SK-N-SH (cell line): ENCODE data around the gene NANOS1.

ENCODE experiments used
- SMC3 ChIP-seq: IDR thresholded peaks from 2 replicates; pipeline ENCODE4 v1.6.1; 2012; ENCODE audit warnings: low read depth, low read length, improper control_type of control experiment
- YY1 ChIP-seq: IDR thresholded peaks from 2 replicates; pipeline ENCODE4 v1.4.0; 2012; ENCODE audit warnings: low read depth, mild to moderate bottlenecking
- TF ChIP-seq, protein P1 (sequence below): fragments of 200-600 bp; sonication (generic); IDR thresholded peaks from 2 replicates; pipeline ENCODE4 v1.6.1; 2017; ENCODE audit warnings: antibody characterized with exemption, mild to moderate bottlenecking, moderate library complexity

DNA sequence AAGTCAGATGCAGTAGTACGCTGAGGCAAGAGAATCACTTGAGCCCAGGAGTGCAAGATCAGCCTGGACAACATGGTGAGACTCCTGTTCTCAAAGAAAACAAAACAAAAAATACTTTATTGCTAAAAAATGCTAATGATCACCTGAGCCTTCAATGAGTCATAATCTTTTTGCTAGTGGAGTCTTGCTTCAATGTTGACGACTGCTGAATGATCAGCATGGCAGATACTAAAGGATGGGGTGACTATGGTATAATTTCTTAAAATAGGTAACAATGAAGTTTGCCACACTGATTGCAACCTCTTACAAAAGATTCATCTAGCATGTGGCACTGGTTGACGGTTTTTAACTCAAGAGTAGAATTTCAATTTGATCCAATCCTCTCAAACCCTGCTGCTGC, 22.3 kb downstream of the NANOS1 start:
- TF ChIP-seq, protein P1, sequence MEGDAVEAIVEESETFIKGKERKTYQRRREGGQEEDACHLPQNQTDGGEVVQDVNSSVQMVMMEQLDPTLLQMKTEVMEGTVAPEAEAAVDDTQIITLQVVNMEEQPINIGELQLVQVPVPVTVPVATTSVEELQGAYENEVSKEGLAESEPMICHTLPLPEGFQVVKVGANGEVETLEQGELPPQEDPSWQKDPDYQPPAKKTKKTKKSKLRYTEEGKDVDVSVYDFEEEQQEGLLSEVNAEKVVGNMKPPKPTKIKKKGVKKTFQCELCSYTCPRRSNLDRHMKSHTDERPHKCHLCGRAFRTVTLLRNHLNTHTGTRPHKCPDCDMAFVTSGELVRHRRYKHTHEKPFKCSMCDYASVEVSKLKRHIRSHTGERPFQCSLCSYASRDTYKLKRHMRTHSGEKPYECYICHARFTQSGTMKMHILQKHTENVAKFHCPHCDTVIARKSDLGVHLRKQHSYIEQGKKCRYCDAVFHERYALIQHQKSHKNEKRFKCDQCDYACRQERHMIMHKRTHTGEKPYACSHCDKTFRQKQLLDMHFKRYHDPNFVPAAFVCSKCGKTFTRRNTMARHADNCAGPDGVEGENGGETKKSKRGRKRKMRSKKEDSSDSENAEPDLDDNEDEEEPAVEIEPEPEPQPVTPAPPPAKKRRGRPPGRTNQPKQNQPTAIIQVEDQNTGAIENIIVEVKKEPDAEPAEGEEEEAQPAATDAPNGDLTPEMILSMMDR = no peak
- no peak for TF ChIP-seq SMC3
- TF ChIP-seq YY1 = no peak
